Natural killer cell (primary cell): Measurements from ENCODE around the gene SLC25A21. TPM values are rescaled to one million over a fixed set of nuclear protein-coding genes. Genes with fewer than 3 reads are reported as not detected.

ENCODE experiments used
- ATAC-seq, 3 donors: fragments of 150-1000 bp in 2 of 3; fragments of 200-7000 bp in 1 of 3; cut with Tn5 transposase; 1 replicate in 1 of 3; 2 replicates in 2 of 3; pipeline ENCODE4 v1.10.0; 2021; ENCODE audit warnings: mild to moderate bottlenecking in 2 of 3, moderate library complexity in 2 of 3
- DNase-seq, 2 donors: peaks; one replicate each; pipeline versions ENCODE4 v3.0.0 to v3.0.0-alpha.2; 2013 to 2021; ENCODE audit warnings: mixed read lengths in 1 of 2
- H3K27ac ChIP-seq: one replicate; pipeline ENCODE4 v1.5.1; 2013; ENCODE audit warnings: mild to moderate bottlenecking, low read length
- H3K27me3 ChIP-seq: one replicate; pipeline ENCODE4 v1.6.1; 2013; ENCODE audit warnings: low read length; ENCODE audit not compliant: control insufficient read depth, insufficient read depth
- H3K36me3 ChIP-seq: one replicate; pipeline ENCODE4 v1.6.1; 2013; ENCODE audit warnings: low read length; ENCODE audit not compliant: control insufficient read depth, insufficient read depth
- H3K4me1 ChIP-seq: one replicate; pipeline ENCODE4 v1.6.1; 2013; ENCODE audit warnings: low read length; ENCODE audit not compliant: control insufficient read depth, insufficient read depth
- H3K4me3 ChIP-seq: one replicate; pipeline ENCODE4 v1.5.1; 2013; ENCODE audit warnings: low read length
- H3K9me3 ChIP-seq: one replicate; pipeline ENCODE4 v1.6.1; 2013; ENCODE audit warnings: low read length; ENCODE audit not compliant: control insufficient read depth, insufficient read depth
- H3K27ac Mint-ChIP-seq, 2 donors: one replicate each; pipeline ENCODE4 v1.8.0; 2022; ENCODE audit warnings: mild to moderate bottlenecking in 2 of 2, mixed read lengths in 2 of 2, moderate library complexity in 1 of 2
- H3K27me3 Mint-ChIP-seq, 2 donors: one replicate each; pipeline ENCODE4 v1.8.0; 2022; ENCODE audit warnings: low read depth in 2 of 2, mixed read lengths in 2 of 2
- H3K36me3 Mint-ChIP-seq: one replicate; pipeline ENCODE4 v1.8.0; 2022; ENCODE audit warnings: mixed read lengths
- H3K4me1 Mint-ChIP-seq, 2 donors: one replicate each; pipeline ENCODE4 v1.8.0; 2022; ENCODE audit warnings: mixed read lengths in 2 of 2
- H3K4me3 Mint-ChIP-seq: one replicate; pipeline ENCODE4 v1.8.0; 2022; ENCODE audit warnings: mild to moderate bottlenecking, moderate library complexity, mixed read lengths
- H3K9me3 Mint-ChIP-seq, 2 donors: one replicate each; pipeline ENCODE4 v1.8.0; 2022; ENCODE audit warnings: mixed read lengths in 2 of 2
- CTCF ChIP-seq: fragments of 200-600 bp; IDR thresholded peaks from one replicate; pipeline ENCODE4 v1.8.0; 2022; ENCODE audit warnings: antibody characterized with exemption
- WGBS: methylation state at CpG from one replicate; pipeline ENCODE4 v1.1.7; 2013; ENCODE audit warnings: missing lambda C conversion rate; ENCODE audit not compliant: insufficient coverage; 5-methylcytosine and 5-hydroxymethylcytosine counted together
- intact Hi-C: fragments of 100-400 bp; cut with micrococcal nuclease; formaldehyde crosslinking; loops from one replicate; pipeline ENCODE4 v1.14.2; 2022
- total RNA-seq, 4 donors: library from RNA; stranded (reverse); fragments of 120-200 nt in 1 of 4; gene quantifications; one replicate each; pipeline versions ENCODE4 v1.2.3 to v1.2.4, GENCODE V29; 2013 to 2022

The SLC25A21 gene
- total RNA-seq, 3 donors from 2014 or later (not counting 1 experiment from before 2014, with no cell fraction given) = not detected

- intact Hi-C loops = no loop called here
- no CpG with 5 or more reads among the region's 2 CpGs for WGBS
- DNase-seq = no peak
- no peak overlapping the region for H3K27ac ChIP-seq
- Mint-ChIP-seq H3K4me1 (no peaks in the 10 kb centered on the region), H3K36me3 (peaks cover 5% of the 10 kb centered on the region), H3K4me3 (no peak overlapping the region), H3K27ac (no peak overlapping the region), H3K27me3 (no peaks in the 10 kb centered on the region), H3K9me3 (peaks cover 3 to 7% of the 10 kb centered on the region in 2 donors)
- H3K4me3 ChIP-seq = no peak overlapping the region
- H3K9me3 ChIP-seq = no peaks in the 10 kb centered on the region
- no peaks in the 10 kb centered on the region for H3K4me1 ChIP-seq
- H3K36me3 ChIP-seq = no peaks in the 10 kb centered on the region
- no peak for ATAC-seq
- no peak for TF ChIP-seq CTCF
- H3K27me3 ChIP-seq = no peaks in the 10 kb centered on the region
These were observed 247.3 kb downstream of the SLC25A21 start for GRCh38 chr14:36925094-36925493.

- Histone ChIP-seq H3K4me1 (no peaks in the 10 kb centered on the region), H3K9me3 (no peaks in the 10 kb centered on the region)
- H3K27ac Mint-ChIP-seq = no peak overlapping the region
These were observed 255.7 kb downstream of the SLC25A21 start for GRCh38 chr14:36916668-36917067.

GRCh38 chr14:36915081-36915480, 257.3 kb downstream of the SLC25A21 start:
- Mint-ChIP-seq H3K27ac (no peak overlapping the region), H3K4me1 (no peaks in the 10 kb centered on the region), H3K27me3 (no peaks in the 10 kb centered on the region), H3K9me3 (peaks cover 4 to 5% of the 10 kb centered on the region in 2 donors), H3K4me3 (no peak overlapping the region), H3K36me3 (no peaks in the 10 kb centered on the region)
- no peak for DNase-seq
- 100% methylated on average over 1 of the region's 1 CpG for WGBS
- ATAC-seq = no peak
- H3K27ac ChIP-seq = no peak overlapping the region
- no peak for TF ChIP-seq CTCF
- H3K4me3 ChIP-seq = no peak overlapping the region
- no peaks in the 10 kb centered on the region for H3K27me3 ChIP-seq
- H3K9me3 ChIP-seq = no peaks in the 10 kb centered on the region
- intact Hi-C loops = no loop called here
- no peaks in the 10 kb centered on the region for H3K4me1 ChIP-seq
- H3K36me3 ChIP-seq = no peaks in the 10 kb centered on the region

More at GRCh38 chr14:36916668-36917067, 255.7 kb downstream of the SLC25A21 start:
- Histone ChIP-seq H3K27ac (no peak overlapping the region), H3K36me3 (no peaks in the 10 kb centered on the region), H3K27me3 (no peaks in the 10 kb centered on the region), H3K4me3 (no peak overlapping the region)
- no peak for TF ChIP-seq CTCF
- Mint-ChIP-seq H3K4me3 (no peak overlapping the region), H3K4me1 (no peaks in the 10 kb centered on the region), H3K36me3 (no peaks in the 10 kb centered on the region), H3K9me3 (peaks cover 4 to 5% of the 10 kb centered on the region in 2 donors), H3K27me3 (no peaks in the 10 kb centered on the region)
- intact Hi-C loops = no loop called here
- 71% methylated on average over 2 of the region's 2 CpGs for WGBS
- no peak for DNase-seq
- ATAC-seq = no peak

- Histone ChIP-seq H3K9me3 (no peaks in the 10 kb centered on the region), H3K27ac (no peak overlapping the region), H3K4me1 (no peaks in the 10 kb centered on the region), H3K4me3 (no peak overlapping the region), H3K27me3 (no peaks in the 10 kb centered on the region), H3K36me3 (no peaks in the 10 kb centered on the region)
- Mint-ChIP-seq H3K9me3 (peaks cover 0 to 7% of the 10 kb centered on the region in 2 donors), H3K4me3 (no peak overlapping the region), H3K27ac (no peak overlapping the region), H3K4me1 (no peaks in the 10 kb centered on the region), H3K27me3 (no peaks in the 10 kb centered on the region), H3K36me3 (no peaks in the 10 kb centered on the region)
- 78% methylated on average over 2 of the region's 3 CpGs for WGBS
- DNase-seq = no peak
- no peak for TF ChIP-seq CTCF
- no peak for ATAC-seq
- intact Hi-C loops = no loop called here
These were observed 261.8 kb downstream of the SLC25A21 start for GRCh38 chr14:36910578-36910977.
